NCI-H187 treated with DMSO at 0.1 percent for 48 hours (cell line): ENCODE measurements around the gene ABCC4.
A peak's percentile ranks its signal among the peaks of the same experiment; 100 is the strongest.

Experiments used
- DNase-seq: peaks from one replicate; lab custom pipeline; 2025; lab: John Stamatoyannopoulos, UW

Gene ABCC4

DNA sequence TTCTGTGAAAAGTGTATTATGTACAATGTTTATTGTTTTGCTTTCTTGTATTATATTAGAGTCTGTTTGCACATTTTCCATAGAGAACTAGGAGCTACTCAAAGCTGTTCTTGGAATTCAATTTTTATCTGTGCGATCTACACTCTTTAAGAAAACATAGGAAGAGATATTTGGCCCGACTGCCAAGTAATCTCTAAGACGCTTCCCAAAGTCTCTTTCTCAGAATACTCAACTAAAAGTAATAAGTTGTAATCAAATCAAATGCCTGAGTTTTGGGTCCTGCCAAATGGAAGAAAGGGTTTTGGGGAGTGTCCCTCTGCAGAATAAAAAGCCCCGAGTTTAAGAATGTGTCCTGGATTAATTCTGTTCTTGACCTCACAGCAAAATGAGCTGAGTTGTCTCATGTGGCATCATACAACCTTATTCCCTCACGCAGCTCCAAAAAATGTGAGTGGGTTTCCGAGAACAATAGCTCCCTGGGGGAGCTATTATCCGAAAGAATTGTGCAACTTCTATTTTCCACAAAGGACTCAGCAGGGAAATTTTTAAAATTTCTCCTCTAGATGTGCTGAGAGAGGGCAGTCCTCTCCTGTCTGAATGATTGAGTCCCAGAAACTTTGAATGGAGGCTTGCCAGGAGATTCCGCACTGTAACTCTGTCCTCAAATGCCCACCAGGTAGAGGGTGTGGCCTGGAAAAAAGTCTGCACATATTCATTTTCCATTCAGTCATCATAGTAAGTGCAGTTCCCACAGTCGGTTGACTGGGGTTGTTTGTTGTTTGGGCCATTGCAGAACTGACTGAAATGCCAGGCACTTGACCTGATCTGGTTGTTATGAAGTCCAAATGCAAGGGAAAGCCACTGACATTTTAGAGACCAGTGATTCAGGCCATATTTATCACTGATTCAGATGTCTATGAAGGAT lies 309.0 kb downstream of the ABCC4 start:
- no peak for DNase-seq

DNA sequence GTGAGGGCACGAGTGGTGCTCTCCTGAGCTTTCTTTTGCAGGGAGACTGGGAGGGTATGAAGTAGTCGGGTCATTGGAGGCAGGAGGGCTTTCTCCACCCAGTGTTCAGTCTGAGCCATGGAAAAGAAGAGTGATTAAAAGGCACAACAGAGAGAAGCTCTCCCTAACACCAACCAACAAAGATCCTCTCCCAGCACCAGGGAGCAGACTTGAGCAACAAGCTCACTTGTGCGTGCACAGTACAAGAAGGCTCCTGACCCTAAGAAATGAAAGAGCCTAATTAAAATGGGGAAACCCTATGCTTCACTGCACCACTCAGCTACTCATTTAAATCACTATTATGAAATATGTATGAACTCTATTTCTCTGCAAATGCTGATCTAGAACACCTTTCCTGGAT lies 312.6 kb downstream of the ABCC4 start:
- DNase-seq: peak; percentile 71

DNA sequence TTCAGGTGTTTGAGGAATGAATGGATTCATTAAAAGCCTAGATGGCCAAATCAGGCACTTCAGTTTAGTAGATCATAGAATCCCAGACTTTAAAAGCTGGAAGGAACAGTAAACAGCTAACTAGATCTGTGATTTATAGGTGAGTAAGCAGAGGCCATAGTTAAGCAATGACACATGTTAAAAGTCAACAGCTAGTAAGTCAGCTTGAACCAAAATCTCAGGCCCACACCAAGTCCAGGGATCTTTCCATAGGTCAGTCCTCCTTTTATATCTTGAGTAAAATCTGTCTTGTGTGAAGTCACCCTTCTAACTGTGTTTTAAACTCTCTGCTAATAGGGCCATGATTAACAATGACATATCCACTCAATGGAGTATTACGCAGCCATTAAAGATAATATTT lies 313.4 kb downstream of the ABCC4 start:
- DNase-seq: no peak

DNA sequence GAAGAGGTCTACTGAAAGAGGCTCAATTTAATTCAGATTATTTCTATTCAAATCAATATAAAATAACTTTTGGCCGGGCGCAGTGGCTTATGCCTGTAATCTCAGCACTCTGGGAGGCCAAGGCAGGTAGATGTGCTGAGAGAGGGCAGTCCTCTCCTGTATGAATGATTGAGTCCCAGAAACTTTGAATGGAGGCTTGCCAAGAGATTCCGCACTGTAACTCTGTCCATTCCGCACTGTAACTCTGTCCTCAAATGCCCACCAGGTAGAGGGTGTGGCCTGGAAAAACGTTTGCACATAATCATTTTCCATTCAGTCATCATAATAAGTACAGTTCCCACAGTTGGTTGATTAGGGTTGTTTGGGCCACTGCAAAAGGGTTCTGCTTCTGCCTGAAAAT lies 314.2 kb downstream of the ABCC4 start:
- DNase-seq: no peak

DNA sequence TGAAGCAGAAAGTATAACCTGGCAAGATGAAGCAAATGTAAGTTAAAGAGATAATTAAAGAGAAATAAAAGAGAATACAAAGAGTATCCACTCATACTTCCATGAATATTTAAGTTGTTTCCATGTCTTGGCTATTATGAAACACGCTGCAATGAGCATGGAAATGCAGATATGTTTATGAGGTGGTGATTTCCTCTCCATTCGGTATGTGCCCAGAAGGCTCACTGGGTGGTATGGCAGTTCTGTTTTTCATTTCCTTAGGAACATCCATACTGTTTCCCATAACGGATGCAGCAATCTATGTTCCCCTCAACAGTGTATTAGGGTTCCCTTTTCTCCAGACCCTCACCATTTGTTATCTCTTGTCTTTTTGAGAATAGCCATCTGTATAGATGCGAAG lies 316.3 kb downstream of the ABCC4 start:
- no peak for DNase-seq

DNA sequence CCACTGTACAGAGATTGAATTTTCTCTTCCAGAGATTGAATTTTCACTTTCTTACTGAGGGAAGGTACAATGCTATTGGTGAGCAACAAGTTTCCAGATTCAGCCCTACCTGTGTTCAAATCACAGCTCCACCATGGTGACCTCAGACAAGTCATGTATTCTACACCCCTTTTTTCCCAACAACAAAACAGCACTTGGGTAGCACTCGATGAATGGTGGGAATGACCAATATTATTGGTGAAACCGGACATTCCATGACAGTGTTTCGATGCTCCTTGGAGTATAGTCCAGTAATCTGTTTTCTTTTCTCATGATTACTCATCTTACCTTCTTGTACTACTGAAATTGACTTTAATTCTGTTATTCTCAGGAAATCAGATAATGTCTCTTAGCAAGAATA lies 322.7 kb downstream of the ABCC4 start:
- DNase-seq: no peak

DNA sequence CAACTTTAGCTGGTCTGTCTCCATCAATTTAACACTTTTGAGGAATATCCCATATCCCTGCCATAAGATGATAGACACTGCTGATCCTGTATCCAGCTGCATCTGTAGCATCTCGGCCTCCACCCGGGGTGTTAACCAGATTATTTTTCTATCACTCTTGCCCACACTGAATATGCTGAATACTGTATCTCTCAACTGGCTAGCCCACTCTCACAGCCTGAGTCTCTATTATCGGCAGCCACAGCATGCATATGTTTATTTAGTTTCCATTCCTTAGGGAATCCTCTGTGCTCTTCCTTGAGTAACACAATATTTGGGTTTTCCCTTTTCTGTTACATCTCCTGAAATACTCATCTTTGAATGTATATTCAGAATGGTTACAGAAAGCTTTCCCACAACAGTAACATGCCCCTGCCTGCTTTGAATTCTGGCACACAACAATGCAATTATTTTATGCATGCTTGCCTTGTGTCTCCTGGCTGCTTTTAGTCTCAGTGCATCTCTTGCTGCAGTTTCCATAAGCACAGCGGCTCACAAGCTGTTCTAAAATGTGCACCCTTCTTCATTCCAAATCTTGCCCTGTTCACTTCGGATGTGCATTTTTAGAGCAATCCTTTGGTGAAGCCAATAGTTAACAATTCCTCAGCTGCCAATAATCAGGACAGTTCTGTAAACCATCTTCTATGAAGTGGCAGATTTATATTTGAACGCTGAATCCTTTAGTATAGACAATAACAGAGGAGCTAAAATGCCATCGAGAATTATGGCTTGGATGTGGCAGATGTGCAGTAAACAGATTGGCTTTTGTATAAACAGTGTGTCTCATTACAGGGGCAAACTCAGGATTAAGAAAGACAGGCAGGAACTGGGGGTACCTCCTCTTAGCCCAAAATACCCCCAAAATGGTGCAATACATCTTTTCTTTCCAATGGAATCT lies 327.0 kb downstream of the ABCC4 start:
- DNase-seq: no peak

DNA sequence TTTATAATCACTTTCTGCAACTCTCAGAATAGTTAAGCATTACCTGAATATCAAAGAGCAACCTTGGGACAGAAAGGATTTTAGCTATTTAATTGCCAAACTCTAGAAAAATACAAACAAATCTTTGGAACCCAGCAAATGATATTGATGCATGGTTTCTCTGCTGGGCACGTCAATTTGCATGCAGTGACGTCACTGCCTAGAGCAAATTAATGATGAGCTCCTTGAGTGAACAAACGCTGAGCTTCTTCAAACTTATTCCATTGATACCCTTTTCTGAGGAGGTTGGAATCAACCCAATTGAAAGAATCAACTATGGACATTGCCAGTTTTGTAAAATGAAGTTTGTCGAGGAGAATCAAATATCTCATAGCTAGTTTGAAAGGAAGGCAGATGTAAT lies 329.0 kb downstream of the ABCC4 start:
- no peak for DNase-seq
